Measurements from ENCODE around the gene IRF2BPL. TPM values are rescaled to one million over a fixed set of nuclear protein-coding genes. Genes with fewer than 3 reads are reported as not detected.
A peak's percentile ranks its signal among the peaks of the same experiment; 100 is the strongest.

The IRF2BPL gene
- total RNA-seq, 1 donor from 2014 or later, result 4.8 TPM

GRCh38 chr14:77064521-77065178, 36.1 kb upstream of the IRF2BPL start:
- TF ChIP-seq EZH2phosphoT487 (IDR thresholded peaks at IDR 0.05), result no peak
- TF ChIP-seq EZH2 (IDR thresholded peaks at IDR 0.05), result no peak
- Histone ChIP-seq H3K4me1 (peaks cover 7% of the 10 kb centered on the region), H3K4me2 (no peak overlapping the region), H3K27ac (no peak overlapping the region), H3K4me3 (no peak overlapping the region), H3K79me2 (ENCODE audit: low read depth) (no peaks in the 10 kb centered on the region), H3K36me3 (no peaks in the 10 kb centered on the region), H3K27me3 (no peaks in the 10 kb centered on the region), H3K9ac (no peak overlapping the region), H2AFZ (replicated peaks) (no peak overlapping the region), H3K9me3 (ENCODE audit: low read depth) (no peaks in the 10 kb centered on the region), H4K20me1 (ENCODE audit: low read depth) (no peaks in the 10 kb centered on the region), H3F3A (ENCODE audit: low read depth) (no peaks in the 10 kb centered on the region)
- Mint-ChIP-seq H3K4me1 (peaks cover 49% of the 10 kb centered on the region), H3K27me3 (ENCODE audit: insufficient read depth, low read depth) (peaks cover 13% of the 10 kb centered on the region), H3K9me3 (no peaks in the 10 kb centered on the region), H3K36me3 (peaks cover 2% of the 10 kb centered on the region), H3K27ac (peak overlapping the region; percentile 73), H3K4me3 (no peak overlapping the region)
- no peak for DNase-seq (ENCODE audit: low spot score)

- Histone ChIP-seq H3K4me3 (no peak overlapping the region), H3K27ac (no peak overlapping the region), H3F3A (ENCODE audit: low read depth) (no peaks in the 10 kb centered on the region), H3K4me2 (no peak overlapping the region), H3K9ac (no peak overlapping the region), H3K9me3 (ENCODE audit: low read depth) (no peaks in the 10 kb centered on the region), H3K36me3 (no peaks in the 10 kb centered on the region), H4K20me1 (ENCODE audit: low read depth) (no peaks in the 10 kb centered on the region), H3K79me2 (ENCODE audit: low read depth) (no peaks in the 10 kb centered on the region), H3K4me1 (peaks cover 7% of the 10 kb centered on the region), H3K27me3 (no peaks in the 10 kb centered on the region), H2AFZ (replicated peaks) (no peak overlapping the region)
- H3K9me3 Mint-ChIP-seq, result no peaks in the 10 kb centered on the region
- no peak for TF ChIP-seq CTCF (IDR thresholded peaks at IDR 0.05)
- no peak for TF ChIP-seq EZH2phosphoT487 (IDR thresholded peaks at IDR 0.05)
- no peak for TF ChIP-seq EZH2 (IDR thresholded peaks at IDR 0.05)
- H3K4me1 Mint-ChIP-seq, result peaks cover 50% of the 10 kb centered on the region
- H3K36me3 Mint-ChIP-seq, result peaks cover 2% of the 10 kb centered on the region
- peak overlapping the region; percentile 22 for H3K4me3 Mint-ChIP-seq
- H3K27me3 Mint-ChIP-seq (ENCODE audit: insufficient read depth, low read depth), result peaks cover 15% of the 10 kb centered on the region
- peak overlapping the region; percentile 95 for H3K27ac Mint-ChIP-seq
- DNase-seq (ENCODE audit: low spot score), result no peak
Measured at GRCh38 chr14:77063571-77064171, 35.2 kb upstream of the IRF2BPL start.

- Mint-ChIP-seq H3K9me3 (no peaks in the 10 kb centered on the region), H3K27ac (no peak overlapping the region), H3K4me1 (peaks cover 54% of the 10 kb centered on the region), H3K36me3 (peaks cover 2% of the 10 kb centered on the region), H3K4me3 (no peak overlapping the region), H3K27me3 (ENCODE audit: insufficient read depth, low read depth) (peaks cover 13% of the 10 kb centered on the region)
- Histone ChIP-seq H3K36me3 (no peaks in the 10 kb centered on the region), H3K27me3 (no peaks in the 10 kb centered on the region), H3K9me3 (ENCODE audit: low read depth) (no peaks in the 10 kb centered on the region), H2AFZ (replicated peaks) (no peak overlapping the region), H3K27ac (no peak overlapping the region), H3F3A (ENCODE audit: low read depth) (no peaks in the 10 kb centered on the region), H3K9ac (no peak overlapping the region), H3K4me3 (no peak overlapping the region), H4K20me1 (ENCODE audit: low read depth) (no peaks in the 10 kb centered on the region), H3K4me2 (no peak overlapping the region), H3K4me1 (peaks cover 7% of the 10 kb centered on the region), H3K79me2 (ENCODE audit: low read depth) (no peaks in the 10 kb centered on the region)
- no peak for TF ChIP-seq EZH2 (IDR thresholded peaks at IDR 0.05)
- no peak for DNase-seq (ENCODE audit: low spot score)
Measured at GRCh38 chr14:77062261-77062660, 33.8 kb upstream of the IRF2BPL start.

- Mint-ChIP-seq H3K4me3 (no peak overlapping the region), H3K27me3 (ENCODE audit: insufficient read depth, low read depth) (peaks cover 16% of the 10 kb centered on the region), H3K4me1 (peaks cover 54% of the 10 kb centered on the region), H3K27ac (no peak overlapping the region), H3K9me3 (no peaks in the 10 kb centered on the region), H3K36me3 (peaks cover 2% of the 10 kb centered on the region)
- no peaks in the 10 kb centered on the region for H3K36me3 ChIP-seq
- peaks cover 7% of the 10 kb centered on the region for H3K4me1 ChIP-seq
- DNase-seq (ENCODE audit: low spot score), result no peak
- H3K9me3 ChIP-seq (ENCODE audit: low read depth), result no peaks in the 10 kb centered on the region
- H3K4me2 ChIP-seq, result no peak overlapping the region
- no peak overlapping the region for H2AFZ ChIP-seq (replicated peaks)
- H4K20me1 ChIP-seq (ENCODE audit: low read depth), result no peaks in the 10 kb centered on the region
- no peak overlapping the region for H3K9ac ChIP-seq
- H3K79me2 ChIP-seq (ENCODE audit: low read depth), result no peaks in the 10 kb centered on the region
- H3K27ac ChIP-seq, result no peak overlapping the region
- H3K27me3 ChIP-seq, result no peaks in the 10 kb centered on the region
- H3F3A ChIP-seq (ENCODE audit: low read depth), result no peaks in the 10 kb centered on the region
- no peak overlapping the region for H3K4me3 ChIP-seq
- no peak for TF ChIP-seq EZH2phosphoT487 (IDR thresholded peaks at IDR 0.05)
- TF ChIP-seq CTCF (IDR thresholded peaks at IDR 0.05), result no peak
- TF ChIP-seq EZH2 (IDR thresholded peaks at IDR 0.05), result no peak
Measured at GRCh38 chr14:77061630-77062257, 33.2 kb upstream of the IRF2BPL start.
